GM23338 (cell line): ENCODE results near the gene ABCC5. TPM values are rescaled to one million over a fixed set of nuclear protein-coding genes. Genes with fewer than 3 reads are reported as not detected.

Source experiments
- ATAC-seq: fragments of 200-7000 bp; cut with Tn5 transposase; 3 replicates; pipeline ENCODE4 v1.9.1; 2020
- DNase-seq: peaks from one replicate; pipeline ENCODE4 v3.0.0-alpha.2; 2015; ENCODE audit warnings: low spot score
- H2AFZ ChIP-seq: fragments of 200-600 bp; sonication (generic); 2 replicates; pipeline ENCODE4 v1.8.0; 2016; ENCODE audit warnings: antibody characterized with exemption, mild to moderate bottlenecking, moderate library complexity
- H3F3A ChIP-seq: fragments of 200-600 bp; sonication (generic); replicated peaks from 2 replicates; pipeline ENCODE4 v1.8.0; 2017; ENCODE audit warnings: antibody characterized with exemption, mixed run types, low read depth
- H3K27ac ChIP-seq: fragments of 200-600 bp; sonication (generic); 2 replicates; pipeline ENCODE4 v1.6.1; 2016; ENCODE audit warnings: low read depth
- H3K27me3 ChIP-seq: fragments of 200-600 bp; sonication (generic); 2 replicates; pipeline ENCODE4 v1.8.0; 2016; ENCODE audit warnings: mild to moderate bottlenecking, mixed run types, moderate library complexity; ENCODE audit not compliant: insufficient read depth
- H3K36me3 ChIP-seq: fragments of 200-600 bp; sonication (generic); 2 replicates; pipeline ENCODE4 v1.8.0; 2016; ENCODE audit warnings: mild to moderate bottlenecking; ENCODE audit not compliant: insufficient read depth
- H3K4me1 ChIP-seq: fragments of 200-600 bp; sonication (generic); 2 replicates; pipeline ENCODE4 v1.8.0; 2016; ENCODE audit warnings: mild to moderate bottlenecking, moderate library complexity; ENCODE audit not compliant: insufficient read depth
- H3K4me2 ChIP-seq: fragments of 200-600 bp; sonication (generic); 2 replicates; pipeline ENCODE4 v1.7.1; 2017; ENCODE audit warnings: mixed run types
- H3K4me3 ChIP-seq: fragments of 200-600 bp; sonication (generic); 2 replicates; pipeline ENCODE4 v1.6.1; 2016; ENCODE audit warnings: mixed run types
- H3K79me2 ChIP-seq: fragments of 200-600 bp; sonication (generic); replicated peaks from 2 replicates; pipeline ENCODE4 v1.8.0; 2017; ENCODE audit warnings: mild to moderate bottlenecking; ENCODE audit not compliant: insufficient read depth
- H3K9me2 ChIP-seq: fragments of 200-600 bp; sonication (generic); 2 replicates; pipeline ENCODE4 v1.8.0; 2017; ENCODE audit not compliant: insufficient read depth
- H4K20me1 ChIP-seq: fragments of 200-600 bp; sonication (generic); replicated peaks from 2 replicates; pipeline ENCODE4 v1.8.0; 2017; ENCODE audit warnings: mild to moderate bottlenecking; ENCODE audit not compliant: insufficient read depth
- H3K27ac Mint-ChIP-seq: 2 replicates; pipeline ENCODE4 v1.8.0; 2020; ENCODE audit warnings: inconsistent platforms, mild to moderate bottlenecking, moderate library complexity, mixed read lengths
- H3K27me3 Mint-ChIP-seq: 3 replicates; pipeline ENCODE4 v1.8.0; 2022; ENCODE audit warnings: low read depth, mild to moderate bottlenecking, moderate library complexity, mixed read lengths, inconsistent platforms; ENCODE audit not compliant: insufficient read depth, poor library complexity
- H3K36me3 Mint-ChIP-seq: 3 replicates; pipeline ENCODE4 v1.8.0; 2021; ENCODE audit warnings: low read depth, mild to moderate bottlenecking, inconsistent platforms, moderate library complexity, mixed read lengths
- H3K4me1 Mint-ChIP-seq: 3 replicates; pipeline ENCODE4 v1.8.0; 2020; ENCODE audit warnings: mild to moderate bottlenecking, inconsistent platforms, mixed read lengths
- H3K4me3 Mint-ChIP-seq: 3 replicates; pipeline ENCODE4 v1.8.0; 2021; ENCODE audit warnings: moderate library complexity, mild to moderate bottlenecking, inconsistent platforms, mixed read lengths
- H3K9me3 Mint-ChIP-seq: 3 replicates; pipeline ENCODE4 v1.8.0; 2020; ENCODE audit warnings: moderate library complexity, mild to moderate bottlenecking, inconsistent platforms, mixed read lengths
- CREB1 ChIP-seq: fragments of 250-450 bp; sonication (Bioruptor Pico); IDR thresholded peaks from 2 replicates; pipeline ENCODE4 v1.5.0; 2020; ENCODE audit warnings: low read depth, mild to moderate bottlenecking, moderate library complexity
- ETS1 ChIP-seq: IDR thresholded peaks from 2 replicates; pipeline ENCODE4 v1.6.1; 2016; ENCODE audit warnings: antibody characterized with exemption
- EZH2 ChIP-seq: fragments of 200-600 bp; sonication (generic); IDR thresholded peaks from one replicate; pipeline ENCODE4 v1.8.0; 2017; ENCODE audit warnings: antibody characterized with exemption, mild to moderate bottlenecking, low read depth; ENCODE audit not compliant: unreplicated experiment
- EZH2phosphoT487 ChIP-seq: fragments of 200-600 bp; sonication (generic); IDR thresholded peaks from one replicate; pipeline ENCODE4 v1.8.1; 2018; ENCODE audit warnings: antibody characterized with exemption; ENCODE audit not compliant: unreplicated experiment
- JUNB ChIP-seq: IDR thresholded peaks from one replicate; pipeline ENCODE4 v1.6.1; 2016; ENCODE audit warnings: antibody characterized with exemption; ENCODE audit not compliant: unreplicated experiment
- POLR2AphosphoS5 ChIP-seq: IDR thresholded peaks from 2 replicates; pipeline ENCODE4 v1.6.1; 2016; ENCODE audit warnings: antibody characterized with exemption, low read depth
- ZNF462 ChIP-seq: fragments of 250-450 bp; sonication (Bioruptor Pico); IDR thresholded peaks from 2 replicates; pipeline ENCODE4 v1.5.0; 2020; ENCODE audit warnings: mild to moderate bottlenecking, moderate library complexity
- polyA plus RNA-seq: library from polyadenylated mRNA; unstranded; fragments of >200 nt; fragmentation: Nextera tagmentation; extraction: Ambion mirVana; gene quantifications from 2 replicates; pipeline ENCODE4 v1.2.1, GENCODE V29; 2016
- total RNA-seq: library from RNA; depleted of rRNA; stranded (reverse); fragments of >200 nt; shearing (Covaris generic); gene quantifications from 2 replicates; pipeline ENCODE4 v1.2.3, GENCODE V29; 2014
- TF ChIP-seq, protein P1 (sequence below), 2 experiments: fragments of 200-600 bp in 1 of 2; sonication (generic) in 1 of 2; conservative IDR thresholded peaks; 2 replicates each; pipeline versions ENCODE4 v1.5.1 to v1.6.1; 2016 to 2017; ENCODE audit warnings: antibody characterized with exemption in 2 of 2, low read depth in 2 of 2, mild to moderate bottlenecking in 2 of 2, moderate library complexity in 1 of 2
- TF ChIP-seq, protein P2 (sequence below): IDR thresholded peaks from one replicate; pipeline ENCODE4 v1.6.1; 2018; ENCODE audit warnings: antibody characterized with exemption; ENCODE audit not compliant: unreplicated experiment

Gene ABCC5
- total and polyA plus RNA-seq, 2 experiments from 2014 or later, result 14.0 to 39.9 TPM

- Histone ChIP-seq H3K36me3 (peaks cover 24% of the 10 kb centered on the region), H3K9me2 (no peaks in the 10 kb centered on the region), H3K27ac (no peak overlapping the region), H3K4me3 (no peak overlapping the region), H3K4me2 (no peak overlapping the region), H3K4me1 (peaks cover 4% of the 10 kb centered on the region), H3F3A (no peaks in the 10 kb centered on the region), H3K79me2 (no peaks in the 10 kb centered on the region), H4K20me1 (no peaks in the 10 kb centered on the region; the same call in 1 of the 2 replicates), H2AFZ (no peak overlapping the region), H3K27me3 (no peaks in the 10 kb centered on the region)
- H3K4me1 Mint-ChIP-seq, result peaks cover 23% of the 10 kb centered on the region
- no peak for ATAC-seq
- DNase-seq, result no peak
- H3K4me3 Mint-ChIP-seq, result no peak overlapping the region
- H3K27ac Mint-ChIP-seq, result no peak overlapping the region
- H3K27me3 Mint-ChIP-seq, result peaks cover 7% of the 10 kb centered on the region
- H3K9me3 Mint-ChIP-seq, result no peaks in the 10 kb centered on the region
- H3K36me3 Mint-ChIP-seq, result peaks cover 42% of the 10 kb centered on the region
- TF ChIP-seq CREB1 (CRISPR knock-in tag) (no peak), EZH2phosphoT487 (no peak), EZH2 (no peak), ZNF462 (CRISPR knock-in tag) (no peak), POLR2AphosphoS5 (no peak), JUNB (no peak), ETS1 (no peak)
- TF ChIP-seq, protein P1, sequence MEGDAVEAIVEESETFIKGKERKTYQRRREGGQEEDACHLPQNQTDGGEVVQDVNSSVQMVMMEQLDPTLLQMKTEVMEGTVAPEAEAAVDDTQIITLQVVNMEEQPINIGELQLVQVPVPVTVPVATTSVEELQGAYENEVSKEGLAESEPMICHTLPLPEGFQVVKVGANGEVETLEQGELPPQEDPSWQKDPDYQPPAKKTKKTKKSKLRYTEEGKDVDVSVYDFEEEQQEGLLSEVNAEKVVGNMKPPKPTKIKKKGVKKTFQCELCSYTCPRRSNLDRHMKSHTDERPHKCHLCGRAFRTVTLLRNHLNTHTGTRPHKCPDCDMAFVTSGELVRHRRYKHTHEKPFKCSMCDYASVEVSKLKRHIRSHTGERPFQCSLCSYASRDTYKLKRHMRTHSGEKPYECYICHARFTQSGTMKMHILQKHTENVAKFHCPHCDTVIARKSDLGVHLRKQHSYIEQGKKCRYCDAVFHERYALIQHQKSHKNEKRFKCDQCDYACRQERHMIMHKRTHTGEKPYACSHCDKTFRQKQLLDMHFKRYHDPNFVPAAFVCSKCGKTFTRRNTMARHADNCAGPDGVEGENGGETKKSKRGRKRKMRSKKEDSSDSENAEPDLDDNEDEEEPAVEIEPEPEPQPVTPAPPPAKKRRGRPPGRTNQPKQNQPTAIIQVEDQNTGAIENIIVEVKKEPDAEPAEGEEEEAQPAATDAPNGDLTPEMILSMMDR (conservative IDR thresholded peaks at IDR 0.05; ENCODE audit: low read depth in 2 of 2), result no peak
- TF ChIP-seq, protein P2, sequence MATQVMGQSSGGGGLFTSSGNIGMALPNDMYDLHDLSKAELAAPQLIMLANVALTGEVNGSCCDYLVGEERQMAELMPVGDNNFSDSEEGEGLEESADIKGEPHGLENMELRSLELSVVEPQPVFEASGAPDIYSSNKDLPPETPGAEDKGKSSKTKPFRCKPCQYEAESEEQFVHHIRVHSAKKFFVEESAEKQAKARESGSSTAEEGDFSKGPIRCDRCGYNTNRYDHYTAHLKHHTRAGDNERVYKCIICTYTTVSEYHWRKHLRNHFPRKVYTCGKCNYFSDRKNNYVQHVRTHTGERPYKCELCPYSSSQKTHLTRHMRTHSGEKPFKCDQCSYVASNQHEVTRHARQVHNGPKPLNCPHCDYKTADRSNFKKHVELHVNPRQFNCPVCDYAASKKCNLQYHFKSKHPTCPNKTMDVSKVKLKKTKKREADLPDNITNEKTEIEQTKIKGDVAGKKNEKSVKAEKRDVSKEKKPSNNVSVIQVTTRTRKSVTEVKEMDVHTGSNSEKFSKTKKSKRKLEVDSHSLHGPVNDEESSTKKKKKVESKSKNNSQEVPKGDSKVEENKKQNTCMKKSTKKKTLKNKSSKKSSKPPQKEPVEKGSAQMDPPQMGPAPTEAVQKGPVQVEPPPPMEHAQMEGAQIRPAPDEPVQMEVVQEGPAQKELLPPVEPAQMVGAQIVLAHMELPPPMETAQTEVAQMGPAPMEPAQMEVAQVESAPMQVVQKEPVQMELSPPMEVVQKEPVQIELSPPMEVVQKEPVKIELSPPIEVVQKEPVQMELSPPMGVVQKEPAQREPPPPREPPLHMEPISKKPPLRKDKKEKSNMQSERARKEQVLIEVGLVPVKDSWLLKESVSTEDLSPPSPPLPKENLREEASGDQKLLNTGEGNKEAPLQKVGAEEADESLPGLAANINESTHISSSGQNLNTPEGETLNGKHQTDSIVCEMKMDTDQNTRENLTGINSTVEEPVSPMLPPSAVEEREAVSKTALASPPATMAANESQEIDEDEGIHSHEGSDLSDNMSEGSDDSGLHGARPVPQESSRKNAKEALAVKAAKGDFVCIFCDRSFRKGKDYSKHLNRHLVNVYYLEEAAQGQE, result peak; percentile 59
Observed at GRCh38 chr3:183949690-183950089, 68.0 kb downstream of the ABCC5 start.
